Measurements from ENCODE around the gene GALNTL6. TPM values are rescaled to one million over a fixed set of nuclear protein-coding genes. Genes with fewer than 3 reads are reported as not detected.

GALNTL6 gene
- total RNA-seq, 1 donor from 2014 or later = 1.7 TPM

DNA sequence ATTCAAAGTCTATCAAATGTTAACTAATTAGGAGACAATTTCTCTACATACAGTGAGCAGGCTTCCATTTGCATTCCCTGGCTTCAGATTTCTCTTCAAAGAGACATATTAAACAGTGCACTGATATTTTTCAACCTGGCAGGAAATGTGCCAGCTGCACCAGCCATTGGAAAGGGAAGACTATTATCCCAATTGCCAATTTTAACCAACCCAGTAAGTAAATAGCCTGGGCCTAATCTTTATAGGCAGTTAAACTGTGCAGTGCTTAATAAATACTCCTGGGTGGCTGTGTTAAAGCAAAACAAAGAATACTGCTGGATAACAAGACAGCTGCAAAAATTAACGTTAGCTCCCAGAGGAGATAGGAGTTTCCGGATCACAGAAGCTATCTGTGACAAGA is 1243.5 kb downstream of the GALNTL6 start:
- no peak overlapping the region for H3K27ac Mint-ChIP-seq
- no peaks in the 10 kb centered on the region for H3K9me3 Mint-ChIP-seq
- H3K27me3 Mint-ChIP-seq = no peaks in the 10 kb centered on the region
- TF ChIP-seq, protein P1, sequence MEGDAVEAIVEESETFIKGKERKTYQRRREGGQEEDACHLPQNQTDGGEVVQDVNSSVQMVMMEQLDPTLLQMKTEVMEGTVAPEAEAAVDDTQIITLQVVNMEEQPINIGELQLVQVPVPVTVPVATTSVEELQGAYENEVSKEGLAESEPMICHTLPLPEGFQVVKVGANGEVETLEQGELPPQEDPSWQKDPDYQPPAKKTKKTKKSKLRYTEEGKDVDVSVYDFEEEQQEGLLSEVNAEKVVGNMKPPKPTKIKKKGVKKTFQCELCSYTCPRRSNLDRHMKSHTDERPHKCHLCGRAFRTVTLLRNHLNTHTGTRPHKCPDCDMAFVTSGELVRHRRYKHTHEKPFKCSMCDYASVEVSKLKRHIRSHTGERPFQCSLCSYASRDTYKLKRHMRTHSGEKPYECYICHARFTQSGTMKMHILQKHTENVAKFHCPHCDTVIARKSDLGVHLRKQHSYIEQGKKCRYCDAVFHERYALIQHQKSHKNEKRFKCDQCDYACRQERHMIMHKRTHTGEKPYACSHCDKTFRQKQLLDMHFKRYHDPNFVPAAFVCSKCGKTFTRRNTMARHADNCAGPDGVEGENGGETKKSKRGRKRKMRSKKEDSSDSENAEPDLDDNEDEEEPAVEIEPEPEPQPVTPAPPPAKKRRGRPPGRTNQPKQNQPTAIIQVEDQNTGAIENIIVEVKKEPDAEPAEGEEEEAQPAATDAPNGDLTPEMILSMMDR (conservative IDR thresholded peaks at IDR 0.05) = no peak
- H3K4me3 Mint-ChIP-seq = no peak overlapping the region
- H3K36me3 Mint-ChIP-seq = no peaks in the 10 kb centered on the region
- DNase-seq (ENCODE audit: extremely low spot score, unreplicated experiment) = no peak
- peaks cover 12% of the 10 kb centered on the region for H3K4me1 Mint-ChIP-seq (ENCODE audit: unreplicated experiment)

DNA sequence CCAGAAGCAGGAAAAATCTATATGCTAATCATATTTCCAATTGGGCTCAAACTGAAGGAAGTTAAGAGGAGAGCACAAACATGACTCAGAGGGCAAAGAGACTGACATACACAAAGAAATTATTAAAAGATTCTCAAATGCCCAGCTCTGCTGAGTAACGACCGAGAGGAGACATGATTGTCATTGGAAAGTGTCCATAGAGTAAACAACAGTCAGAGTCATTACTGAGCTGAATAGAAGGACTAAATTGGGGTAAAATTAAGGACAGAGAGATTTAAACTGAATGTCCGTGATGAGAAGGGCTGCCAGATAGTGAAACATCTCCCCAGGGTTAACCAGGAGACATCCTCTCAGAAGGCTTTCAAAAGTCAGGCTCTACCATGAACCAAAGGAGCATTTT is 1244.2 kb downstream of the GALNTL6 start:
- TF ChIP-seq, protein P1 (conservative IDR thresholded peaks at IDR 0.05) = no peak
- H3K4me1 Mint-ChIP-seq (ENCODE audit: unreplicated experiment) = peaks cover 12% of the 10 kb centered on the region
- no peaks in the 10 kb centered on the region for H3K9me3 Mint-ChIP-seq
- no peaks in the 10 kb centered on the region for H3K36me3 Mint-ChIP-seq
- DNase-seq (ENCODE audit: extremely low spot score, unreplicated experiment) = no peak
- no peak overlapping the region for H3K4me3 Mint-ChIP-seq
- no peaks in the 10 kb centered on the region for H3K27me3 Mint-ChIP-seq
- no peak overlapping the region for H3K27ac Mint-ChIP-seq

DNA sequence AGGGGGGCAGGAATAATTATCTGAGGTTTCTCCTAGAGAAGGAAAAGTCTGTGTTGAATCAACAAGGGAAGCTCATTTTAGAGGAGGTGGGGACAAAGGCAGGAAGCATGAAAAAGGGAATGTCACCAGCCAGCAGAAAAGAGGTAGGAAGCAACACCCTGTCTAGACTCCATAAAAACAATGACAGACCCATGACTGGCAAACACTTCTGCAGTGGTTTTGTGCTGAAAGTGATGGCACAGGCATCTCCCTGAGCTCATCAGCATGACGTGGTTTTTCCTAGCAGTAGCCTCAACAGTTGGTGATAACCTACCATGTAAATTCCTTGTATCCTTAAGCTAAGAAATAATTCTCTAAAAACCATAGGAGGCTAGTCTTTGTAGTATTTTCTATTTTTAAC is 1244.7 kb downstream of the GALNTL6 start:
- TF ChIP-seq, protein P1 (conservative IDR thresholded peaks at IDR 0.05) = no peak
- no peaks in the 10 kb centered on the region for H3K27me3 Mint-ChIP-seq
- H3K4me3 Mint-ChIP-seq = no peak overlapping the region
- H3K4me1 Mint-ChIP-seq (ENCODE audit: unreplicated experiment) = peaks cover 12% of the 10 kb centered on the region
- H3K36me3 Mint-ChIP-seq = no peaks in the 10 kb centered on the region
- no peak for DNase-seq (ENCODE audit: extremely low spot score, unreplicated experiment)
- no peak overlapping the region for H3K27ac Mint-ChIP-seq
- H3K9me3 Mint-ChIP-seq = no peaks in the 10 kb centered on the region

DNA sequence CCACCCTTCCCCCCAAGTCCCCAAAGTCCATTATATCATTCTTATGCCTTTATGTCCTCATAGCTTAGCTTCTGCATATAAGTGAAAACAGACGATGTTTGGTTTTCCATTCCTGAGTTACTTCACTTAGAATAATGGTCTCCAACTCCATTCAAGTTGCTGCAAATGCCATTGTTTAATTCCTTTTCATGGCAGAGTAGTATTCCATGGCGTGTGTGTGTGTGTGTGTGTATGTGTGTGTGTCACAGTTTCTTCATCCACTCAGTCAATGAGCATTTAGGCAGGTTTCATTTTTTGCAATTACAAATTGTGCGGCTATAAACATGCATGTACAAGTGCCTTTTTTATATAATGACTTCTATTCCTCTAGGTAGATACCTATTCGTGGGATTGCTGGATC is 1248.0 kb downstream of the GALNTL6 start:
- no peaks in the 10 kb centered on the region for H3K9me3 Mint-ChIP-seq

DNA sequence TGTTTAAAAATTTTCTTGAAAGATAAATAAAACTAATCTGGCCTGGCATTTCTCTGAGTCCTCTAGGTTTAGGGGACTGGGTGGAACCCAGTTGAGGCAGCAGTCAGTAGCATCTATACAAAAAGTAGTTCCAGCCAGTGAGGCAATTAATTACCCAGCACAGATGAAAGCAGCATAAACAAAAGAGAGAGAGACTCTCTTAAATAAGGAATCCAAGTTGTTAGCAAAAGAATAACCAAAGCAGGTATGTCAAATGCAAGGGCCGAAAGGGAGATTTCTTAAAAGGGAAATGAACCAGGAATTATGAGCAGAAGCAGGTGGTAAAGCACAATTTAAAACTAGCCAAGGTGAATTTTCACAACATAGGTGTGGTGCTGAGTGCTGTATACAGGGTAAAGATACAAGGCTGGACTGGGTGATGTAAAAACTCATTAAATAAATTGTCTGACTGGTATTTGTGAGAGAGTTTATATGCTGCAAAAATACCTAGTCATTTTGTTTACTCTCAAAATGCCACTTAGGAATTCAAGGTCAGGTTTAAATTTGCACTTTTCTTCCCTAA is 1260.8 kb downstream of the GALNTL6 start:
- Mint-ChIP-seq H3K36me3 (no peaks in the 10 kb centered on the region), H3K9me3 (peaks cover 11% of the 10 kb centered on the region), H3K27me3 (no peaks in the 10 kb centered on the region), H3K4me3 (no peak overlapping the region), H3K27ac (peak overlapping the region; percentile 89), H3K4me1 (ENCODE audit: unreplicated experiment) (peaks cover 25% of the 10 kb centered on the region)
- DNase-seq (ENCODE audit: extremely low spot score, unreplicated experiment) = no peak
- TF ChIP-seq, protein P1 (conservative IDR thresholded peaks at IDR 0.05) = no peak

More for the DNA sequence above, 1248.0 kb downstream of the GALNTL6 start:
- Mint-ChIP-seq H3K27me3 (no peaks in the 10 kb centered on the region), H3K27ac (no peak overlapping the region), H3K4me1 (ENCODE audit: unreplicated experiment) (peaks cover 12% of the 10 kb centered on the region), H3K36me3 (no peaks in the 10 kb centered on the region), H3K4me3 (no peak overlapping the region)
- TF ChIP-seq, protein P1 (conservative IDR thresholded peaks at IDR 0.05) = no peak
- no peak for DNase-seq (ENCODE audit: extremely low spot score, unreplicated experiment)
